Measurements from ENCODE around the gene RSPRY1.
"Not testable (repeated sequence)": the region's sequence is repeated elsewhere in the genome, so short reads cannot be mapped to it uniquely, and the experiment has no call there.

RSPRY1 gene

GRCh38 chr16:57186872-57187854, 1.0 kb downstream of the RSPRY1 start:
- DNase-seq = peak; percentile 12

GRCh38 chr16:57187902-57188710, 2.0 kb downstream of the RSPRY1 start:
- not testable (repeated sequence) for DNase-seq

- no peak for DNase-seq
Observed at GRCh38 chr16:57188711-57189002, 2.5 kb downstream of the RSPRY1 start.

GRCh38 chr16:57189527-57189926, 3.4 kb downstream of the RSPRY1 start:
- not testable (repeated sequence) for DNase-seq

GRCh38 chr16:57190136-57190535, 4.0 kb downstream of the RSPRY1 start:
- DNase-seq = no peak

GRCh38 chr16:57191056-57191571, 5.0 kb downstream of the RSPRY1 start:
- no peak for DNase-seq

- DNase-seq = no peak
Observed at GRCh38 chr16:57192146-57192545, 6.0 kb downstream of the RSPRY1 start.

- DNase-seq = no peak
Observed at GRCh38 chr16:57192720-57193486, 6.8 kb downstream of the RSPRY1 start.

GRCh38 chr16:57194512-57194911, 8.4 kb downstream of the RSPRY1 start:
- DNase-seq = no peak

GRCh38 chr16:57196286-57196685, 10.2 kb downstream of the RSPRY1 start:
- DNase-seq = no peak

- no peak for DNase-seq
Observed at GRCh38 chr16:57196753-57197152, 10.6 kb downstream of the RSPRY1 start.

- DNase-seq = not testable (repeated sequence)
Observed at GRCh38 chr16:57200321-57200720, 14.2 kb downstream of the RSPRY1 start.

GRCh38 chr16:57200926-57201325, 14.8 kb downstream of the RSPRY1 start:
- DNase-seq = not testable (repeated sequence)

GRCh38 chr16:57202095-57202886, 16.2 kb downstream of the RSPRY1 start:
- no peak for DNase-seq

GRCh38 chr16:57203451-57203850, 17.3 kb downstream of the RSPRY1 start:
- DNase-seq = no peak

GRCh38 chr16:57204675-57205074, 18.5 kb downstream of the RSPRY1 start:
- DNase-seq = no peak

- no peak for DNase-seq
Observed at GRCh38 chr16:57208926-57209325, 22.8 kb downstream of the RSPRY1 start.

- no peak for DNase-seq
Observed at GRCh38 chr16:57209780-57210179, 23.7 kb downstream of the RSPRY1 start.

- DNase-seq = no peak
Observed at GRCh38 chr16:57213462-57213861, 27.3 kb downstream of the RSPRY1 start.

- no peak for DNase-seq
Observed at GRCh38 chr16:57216968-57217367, 30.8 kb downstream of the RSPRY1 start.

GRCh38 chr16:57223057-57223456, 36.9 kb downstream of the RSPRY1 start:
- no peak for DNase-seq
